ENCODE data around the gene CDK19.

DNA sequence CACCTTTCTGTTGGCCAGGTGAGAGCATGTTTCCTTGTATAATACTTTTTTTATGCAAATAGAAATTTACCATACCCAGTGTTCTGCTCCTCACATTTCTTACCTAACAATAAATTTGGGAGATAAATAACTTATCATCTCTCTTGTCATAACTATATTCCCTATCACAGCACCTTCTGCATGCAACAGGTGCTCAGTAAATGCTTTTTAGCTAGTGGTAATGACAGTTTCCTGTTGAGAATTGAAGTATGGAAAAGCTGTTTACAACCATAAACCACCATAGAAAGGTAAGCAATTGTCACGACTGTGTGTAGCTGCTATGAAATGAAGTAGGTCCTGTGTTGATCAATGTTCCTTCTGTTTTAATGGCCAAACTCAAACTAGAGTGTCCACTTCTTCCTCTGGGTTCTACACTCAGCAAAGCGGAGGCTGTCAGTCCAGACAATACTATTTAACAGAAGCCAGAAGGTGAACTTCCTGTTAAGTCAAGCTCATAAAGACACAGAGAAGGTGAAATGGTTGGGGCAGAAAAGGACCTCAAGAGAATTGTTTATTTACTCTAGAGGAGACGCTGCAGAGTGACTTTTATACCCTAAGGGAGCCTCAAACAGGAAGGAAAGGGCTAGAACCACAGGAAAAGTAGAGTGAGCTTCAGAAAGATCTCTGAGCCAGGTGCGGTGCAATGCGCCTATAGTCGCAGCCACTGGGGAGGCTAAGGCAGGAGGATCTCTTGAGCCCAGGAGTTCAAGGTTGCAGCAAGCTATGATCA is 254.8 kb downstream of the CDK19 start:
- TF ChIP-seq POLR2AphosphoS5 (IDR thresholded peaks at IDR 0.05; ENCODE audit: low read depth, low read length), result no peak
- TF ChIP-seq, protein P1, sequence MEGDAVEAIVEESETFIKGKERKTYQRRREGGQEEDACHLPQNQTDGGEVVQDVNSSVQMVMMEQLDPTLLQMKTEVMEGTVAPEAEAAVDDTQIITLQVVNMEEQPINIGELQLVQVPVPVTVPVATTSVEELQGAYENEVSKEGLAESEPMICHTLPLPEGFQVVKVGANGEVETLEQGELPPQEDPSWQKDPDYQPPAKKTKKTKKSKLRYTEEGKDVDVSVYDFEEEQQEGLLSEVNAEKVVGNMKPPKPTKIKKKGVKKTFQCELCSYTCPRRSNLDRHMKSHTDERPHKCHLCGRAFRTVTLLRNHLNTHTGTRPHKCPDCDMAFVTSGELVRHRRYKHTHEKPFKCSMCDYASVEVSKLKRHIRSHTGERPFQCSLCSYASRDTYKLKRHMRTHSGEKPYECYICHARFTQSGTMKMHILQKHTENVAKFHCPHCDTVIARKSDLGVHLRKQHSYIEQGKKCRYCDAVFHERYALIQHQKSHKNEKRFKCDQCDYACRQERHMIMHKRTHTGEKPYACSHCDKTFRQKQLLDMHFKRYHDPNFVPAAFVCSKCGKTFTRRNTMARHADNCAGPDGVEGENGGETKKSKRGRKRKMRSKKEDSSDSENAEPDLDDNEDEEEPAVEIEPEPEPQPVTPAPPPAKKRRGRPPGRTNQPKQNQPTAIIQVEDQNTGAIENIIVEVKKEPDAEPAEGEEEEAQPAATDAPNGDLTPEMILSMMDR (IDR thresholded peaks at IDR 0.05), result no peak
- TF ChIP-seq TAF1 (IDR thresholded peaks at IDR 0.05; ENCODE audit: borderline replicate concordance, low read depth, low read length), result no peak
- TF ChIP-seq YY1 (IDR thresholded peaks at IDR 0.05; ENCODE audit: low read depth), result no peak
- TF ChIP-seq RCOR1 (IDR thresholded peaks at IDR 0.05; ENCODE audit: low read length), result no peak
- TF ChIP-seq EP300 (IDR thresholded peaks at IDR 0.05; ENCODE audit: borderline replicate concordance in 1 of 2, low read depth in 1 of 2, low read length in 1 of 2), result no peak
- TF ChIP-seq EZH2phosphoT487 (IDR thresholded peaks at IDR 0.05; ENCODE audit: borderline replicate concordance, low read depth), result no peak

All from SK-N-SH (cell line).